ENCODE results near the gene TLL2.

TLL2 gene

GRCh38 chr10:96505150-96506136 lies 8.3 kb downstream of the TLL2 start:
- Histone ChIP-seq H3K4me3 (replicated peaks; ENCODE audit: low read depth, low read length) (no peak overlapping the region), H3K27me3 (replicated peaks; ENCODE audit: control insufficient read depth, insufficient read depth, low read length) (no peaks in the 10 kb centered on the region), H3K36me3 (ENCODE audit: control insufficient read depth, insufficient read depth, low read length) (no peaks in the 10 kb centered on the region)
- no peak for DNase-seq (ENCODE audit: extremely low read depth, insufficient read length)
- TF ChIP-seq CTCF (IDR thresholded peaks at IDR 0.05; ENCODE audit: insufficient read depth, low read length, poor library complexity, severe bottlenecking), result no peak

DNA sequence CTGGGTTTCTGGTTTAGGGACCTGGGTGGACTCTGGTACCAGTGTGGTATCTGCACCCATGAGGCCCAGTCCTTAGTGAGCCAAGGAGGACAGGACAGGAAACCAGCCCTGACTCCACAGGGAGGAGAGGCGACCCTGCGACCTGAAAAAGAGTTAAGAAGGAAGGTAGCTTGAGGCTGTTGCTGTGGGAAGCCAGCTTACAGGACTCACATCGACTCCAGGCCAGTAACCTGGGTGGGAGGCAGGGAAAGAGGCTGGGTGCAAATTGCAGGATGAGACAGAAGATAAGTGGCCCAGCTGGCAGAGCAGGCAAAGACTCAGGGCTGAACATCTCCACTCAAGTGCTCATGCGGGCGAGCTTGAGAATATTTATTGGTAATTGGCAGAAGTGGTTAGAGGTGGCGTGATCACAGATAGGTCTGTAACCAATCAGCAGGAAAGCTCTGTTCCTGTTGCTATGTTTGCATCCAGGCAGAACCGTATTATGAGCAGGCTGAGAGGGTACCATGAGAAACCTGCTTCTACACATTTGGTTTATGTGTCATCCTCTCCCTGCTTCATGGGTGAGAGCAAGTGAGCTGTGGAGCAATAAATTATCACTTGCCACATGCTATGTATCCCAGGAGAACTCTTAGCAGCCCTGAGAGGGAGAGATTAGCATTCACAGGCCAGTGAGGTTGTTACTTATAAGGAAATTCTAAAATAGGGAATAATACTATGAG lies 11.0 kb downstream of the TLL2 start:
- no peak for TF ChIP-seq CTCF (IDR thresholded peaks at IDR 0.05; ENCODE audit: insufficient read depth, low read length, poor library complexity, severe bottlenecking)
- Histone ChIP-seq H3K4me3 (replicated peaks; ENCODE audit: low read depth, low read length) (no peak overlapping the region), H3K36me3 (ENCODE audit: control insufficient read depth, insufficient read depth, low read length) (no peaks in the 10 kb centered on the region), H3K27me3 (replicated peaks; ENCODE audit: control insufficient read depth, insufficient read depth, low read length) (no peaks in the 10 kb centered on the region)
- no peak for DNase-seq (ENCODE audit: extremely low read depth, insufficient read length)

DNA sequence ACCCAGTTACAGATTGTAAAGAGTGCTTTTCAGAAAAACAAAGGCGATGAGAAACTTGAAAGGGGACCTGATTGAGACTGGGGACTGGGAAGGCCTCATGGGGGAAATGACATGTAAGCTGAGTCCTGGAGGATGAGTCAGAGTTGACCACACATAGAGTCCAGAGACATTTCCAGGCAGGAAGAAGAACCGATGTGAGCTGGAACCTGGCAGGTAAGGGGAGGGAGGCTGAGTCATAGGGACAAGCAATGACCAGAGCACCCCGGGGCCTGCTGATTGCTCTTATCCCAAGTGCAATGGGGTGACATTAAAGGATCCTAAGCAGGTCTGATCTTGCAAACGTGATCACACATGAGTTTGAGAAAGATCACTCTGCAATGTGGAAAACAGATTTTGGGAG lies 11.7 kb downstream of the TLL2 start:
- Histone ChIP-seq H3K36me3 (ENCODE audit: control insufficient read depth, insufficient read depth, low read length) (no peaks in the 10 kb centered on the region), H3K27me3 (replicated peaks; ENCODE audit: control insufficient read depth, insufficient read depth, low read length) (no peaks in the 10 kb centered on the region), H3K4me3 (replicated peaks; ENCODE audit: low read depth, low read length) (no peak overlapping the region)
- no peak for DNase-seq (ENCODE audit: extremely low read depth, insufficient read length)
- TF ChIP-seq CTCF (IDR thresholded peaks at IDR 0.05; ENCODE audit: insufficient read depth, low read length, poor library complexity, severe bottlenecking), result no peak

- no peaks in the 10 kb centered on the region for H3K27me3 ChIP-seq (replicated peaks; ENCODE audit: control insufficient read depth, insufficient read depth, low read length)
- DNase-seq (ENCODE audit: extremely low read depth, insufficient read length), result no peak
- no peak for TF ChIP-seq CTCF (IDR thresholded peaks at IDR 0.05; ENCODE audit: insufficient read depth, low read length, poor library complexity, severe bottlenecking)
- H3K4me3 ChIP-seq (replicated peaks; ENCODE audit: low read depth, low read length), result no peak overlapping the region
- no peaks in the 10 kb centered on the region for H3K36me3 ChIP-seq (ENCODE audit: control insufficient read depth, insufficient read depth, low read length)
Observed at GRCh38 chr10:96500519-96500918, 13.2 kb downstream of the TLL2 start.

DNA sequence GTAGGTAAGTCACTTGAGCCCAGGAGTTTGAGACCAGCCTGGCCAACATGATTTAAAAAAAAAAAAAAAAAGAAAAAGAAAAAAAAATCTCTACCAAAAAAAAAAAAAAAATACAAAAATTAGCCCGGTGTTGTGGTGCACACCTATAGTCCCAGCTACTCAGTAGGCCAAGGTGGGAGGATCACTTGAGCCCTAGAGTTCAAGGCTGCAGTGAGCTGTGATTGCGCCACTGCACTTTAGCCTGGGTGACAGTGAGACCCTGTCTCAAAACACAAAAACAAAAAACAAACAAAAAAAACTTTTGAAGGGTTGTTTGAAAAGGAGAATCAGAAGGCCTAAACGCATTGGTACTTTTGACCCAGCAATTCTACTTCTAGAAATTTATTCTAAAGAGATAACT lies 13.7 kb downstream of the TLL2 start:
- Histone ChIP-seq H3K4me3 (replicated peaks; ENCODE audit: low read depth, low read length) (no peak overlapping the region), H3K36me3 (ENCODE audit: control insufficient read depth, insufficient read depth, low read length) (no peaks in the 10 kb centered on the region), H3K27me3 (replicated peaks; ENCODE audit: control insufficient read depth, insufficient read depth, low read length) (no peaks in the 10 kb centered on the region)
- TF ChIP-seq CTCF (IDR thresholded peaks at IDR 0.05; ENCODE audit: insufficient read depth, low read length, poor library complexity, severe bottlenecking), result no peak
- no peak for DNase-seq (ENCODE audit: extremely low read depth, insufficient read length)

Measured in GM06990 (cell line).